Mesothelial cell of epicardium (in vitro differentiated cells): ENCODE results near the gene MYH2. TPM values are rescaled to one million over a fixed set of nuclear protein-coding genes. Genes with fewer than 3 reads are reported as not detected.

Experiments
- DNase-seq, 2 experiments: peaks; one replicate each; pipeline ENCODE4 v3.0.0; 2021; ENCODE audit warnings: low spot score in 2 of 2; ENCODE audit not compliant: unreplicated experiment in 2 of 2
- H3K27ac Mint-ChIP-seq: 2 replicates; pipeline ENCODE4 v1.8.0; 2021; ENCODE audit warnings: mixed read lengths
- H3K27me3 Mint-ChIP-seq: 2 replicates; pipeline ENCODE4 v1.8.0; 2021; ENCODE audit warnings: low read depth, mixed read lengths
- H3K36me3 Mint-ChIP-seq: 2 replicates; pipeline ENCODE4 v1.8.0; 2021; ENCODE audit warnings: mixed read lengths
- H3K4me1 Mint-ChIP-seq: 2 replicates; pipeline ENCODE4 v1.8.0; 2021; ENCODE audit warnings: mixed read lengths
- H3K4me3 Mint-ChIP-seq: 2 replicates; pipeline ENCODE4 v1.8.0; 2021; ENCODE audit warnings: mild to moderate bottlenecking, moderate library complexity, mixed read lengths
- H3K9me3 Mint-ChIP-seq: 2 replicates; pipeline ENCODE4 v1.8.0; 2021; ENCODE audit warnings: mixed read lengths
- total RNA-seq: library from RNA; stranded (reverse); gene quantifications from 3 replicates; pipeline ENCODE4 v1.2.1, GENCODE V29; 2021
- TF ChIP-seq, protein P1 (sequence below): fragments of 200-600 bp; sonication (generic); IDR thresholded peaks from one replicate; pipeline ENCODE4 v1.5.0; 2021; ENCODE audit warnings: antibody characterized with exemption; ENCODE audit not compliant: unreplicated experiment

MYH2 gene
- total RNA-seq, 1 donor from 2014 or later: not detected

DNA sequence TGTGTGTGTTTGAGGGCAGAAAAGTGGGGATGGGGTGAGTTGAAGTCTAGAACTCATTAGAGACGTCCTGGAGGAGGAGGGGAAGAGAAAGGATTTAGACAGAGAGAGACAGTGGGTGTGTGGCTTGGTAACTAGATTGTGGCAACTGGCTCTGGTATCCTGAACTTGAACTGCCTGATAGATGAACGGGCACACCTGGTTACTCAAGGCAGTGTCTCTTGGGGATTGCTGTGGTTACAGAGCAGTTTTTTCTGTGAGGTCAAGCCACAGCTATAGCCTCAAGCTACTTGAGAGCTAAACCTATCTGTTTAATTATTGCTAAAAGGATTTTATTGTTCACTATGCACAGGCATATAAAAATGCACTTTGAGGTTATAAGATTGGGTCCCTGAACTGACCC lies 29.8 kb upstream of the MYH2 start:
- DNase-seq: no peak
- H3K4me1 Mint-ChIP-seq: no peaks in the 10 kb centered on the region
- peaks cover 4% of the 10 kb centered on the region for H3K9me3 Mint-ChIP-seq
- H3K27ac Mint-ChIP-seq: no peak overlapping the region
- no peaks in the 10 kb centered on the region for H3K36me3 Mint-ChIP-seq
- peaks cover 8% of the 10 kb centered on the region for H3K27me3 Mint-ChIP-seq
- H3K4me3 Mint-ChIP-seq: no peak overlapping the region
- TF ChIP-seq, protein P1, sequence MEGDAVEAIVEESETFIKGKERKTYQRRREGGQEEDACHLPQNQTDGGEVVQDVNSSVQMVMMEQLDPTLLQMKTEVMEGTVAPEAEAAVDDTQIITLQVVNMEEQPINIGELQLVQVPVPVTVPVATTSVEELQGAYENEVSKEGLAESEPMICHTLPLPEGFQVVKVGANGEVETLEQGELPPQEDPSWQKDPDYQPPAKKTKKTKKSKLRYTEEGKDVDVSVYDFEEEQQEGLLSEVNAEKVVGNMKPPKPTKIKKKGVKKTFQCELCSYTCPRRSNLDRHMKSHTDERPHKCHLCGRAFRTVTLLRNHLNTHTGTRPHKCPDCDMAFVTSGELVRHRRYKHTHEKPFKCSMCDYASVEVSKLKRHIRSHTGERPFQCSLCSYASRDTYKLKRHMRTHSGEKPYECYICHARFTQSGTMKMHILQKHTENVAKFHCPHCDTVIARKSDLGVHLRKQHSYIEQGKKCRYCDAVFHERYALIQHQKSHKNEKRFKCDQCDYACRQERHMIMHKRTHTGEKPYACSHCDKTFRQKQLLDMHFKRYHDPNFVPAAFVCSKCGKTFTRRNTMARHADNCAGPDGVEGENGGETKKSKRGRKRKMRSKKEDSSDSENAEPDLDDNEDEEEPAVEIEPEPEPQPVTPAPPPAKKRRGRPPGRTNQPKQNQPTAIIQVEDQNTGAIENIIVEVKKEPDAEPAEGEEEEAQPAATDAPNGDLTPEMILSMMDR: no peak

DNA sequence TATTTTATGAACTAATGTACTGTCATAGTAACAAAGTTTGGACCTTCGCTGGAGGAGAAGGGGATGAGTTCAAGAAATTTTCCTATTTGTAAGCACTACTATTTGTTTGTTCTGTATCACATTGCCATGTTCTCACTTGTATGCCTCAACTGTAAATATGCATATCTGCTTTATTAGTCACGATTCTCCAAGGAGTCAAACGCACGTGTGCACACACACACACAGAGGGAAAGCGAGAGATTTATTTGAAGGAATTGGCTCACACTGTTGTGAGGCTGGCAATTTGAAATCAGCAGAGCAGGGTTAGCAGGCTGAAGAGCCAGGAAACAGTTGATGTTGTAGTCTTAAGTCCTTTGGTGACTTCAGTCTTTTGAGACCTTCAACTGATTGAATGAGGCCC lies 24.9 kb upstream of the MYH2 start:
- no peaks in the 10 kb centered on the region for H3K4me1 Mint-ChIP-seq
- DNase-seq: no peak
- TF ChIP-seq, protein P1: no peak
- H3K27me3 Mint-ChIP-seq: peaks cover 17% of the 10 kb centered on the region
- H3K36me3 Mint-ChIP-seq: no peaks in the 10 kb centered on the region
- H3K4me3 Mint-ChIP-seq: no peak overlapping the region
- no peaks in the 10 kb centered on the region for H3K9me3 Mint-ChIP-seq
- H3K27ac Mint-ChIP-seq: no peak overlapping the region

DNA sequence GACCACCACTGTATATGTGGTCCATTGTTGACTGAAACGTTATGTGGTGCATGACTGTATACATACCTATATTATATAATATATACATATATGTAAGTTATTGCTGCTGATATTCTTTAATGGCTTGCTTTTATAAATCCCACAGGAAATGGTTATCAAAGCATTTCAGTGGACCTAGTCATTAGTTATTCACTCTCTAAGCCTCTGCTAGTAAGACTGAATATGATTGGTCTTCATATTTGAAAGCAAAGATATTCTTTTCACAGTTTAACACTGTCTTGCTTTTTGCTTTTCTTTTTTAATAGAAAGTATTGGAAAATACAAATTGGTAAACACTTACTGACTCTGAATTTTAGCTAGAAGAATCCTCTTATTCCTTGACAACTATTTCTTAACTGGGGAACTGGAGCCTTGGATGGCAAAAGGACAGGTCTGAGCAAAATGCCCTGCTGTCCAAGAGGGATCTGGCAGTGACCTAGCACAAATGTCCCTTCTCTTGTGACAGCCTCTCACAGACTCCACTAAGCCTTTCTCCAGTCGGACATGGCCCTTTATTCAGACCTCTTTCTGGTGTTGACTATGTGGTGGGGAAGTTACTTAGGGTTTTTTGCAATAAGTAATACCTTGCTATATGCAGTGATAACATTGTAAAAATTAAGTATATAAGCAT lies 14.7 kb upstream of the MYH2 start:
- Mint-ChIP-seq H3K4me1 (no peaks in the 10 kb centered on the region), H3K36me3 (no peaks in the 10 kb centered on the region), H3K4me3 (no peak overlapping the region), H3K9me3 (no peaks in the 10 kb centered on the region), H3K27ac (no peak overlapping the region), H3K27me3 (peaks cover 1% of the 10 kb centered on the region)
- TF ChIP-seq, protein P1: no peak
- no peak for DNase-seq

DNA sequence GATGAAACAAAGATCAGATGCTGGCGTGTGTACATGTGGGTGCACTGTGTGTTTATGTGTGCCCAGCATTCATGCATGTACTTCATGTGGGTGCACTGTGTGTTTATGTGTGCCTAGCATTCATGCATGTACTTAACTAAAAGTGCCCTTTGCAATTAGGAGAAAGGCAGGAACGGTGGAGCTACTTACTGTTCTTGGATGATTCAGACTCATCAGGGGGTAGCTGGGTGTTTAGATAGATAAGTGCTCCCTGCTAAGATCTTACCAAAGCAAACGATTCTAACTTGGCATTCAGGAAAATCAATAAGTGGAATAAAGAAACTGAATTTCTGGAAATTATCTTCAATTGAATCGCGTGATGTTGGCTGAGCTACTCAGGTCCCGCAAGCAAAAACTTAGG lies 8.6 kb upstream of the MYH2 start:
- H3K27me3 Mint-ChIP-seq: no peaks in the 10 kb centered on the region
- no peak overlapping the region for H3K27ac Mint-ChIP-seq
- no peak overlapping the region for H3K4me3 Mint-ChIP-seq
- H3K9me3 Mint-ChIP-seq: no peaks in the 10 kb centered on the region
- TF ChIP-seq, protein P1: no peak
- no peaks in the 10 kb centered on the region for H3K4me1 Mint-ChIP-seq
- no peaks in the 10 kb centered on the region for H3K36me3 Mint-ChIP-seq
- no peak for DNase-seq

DNA sequence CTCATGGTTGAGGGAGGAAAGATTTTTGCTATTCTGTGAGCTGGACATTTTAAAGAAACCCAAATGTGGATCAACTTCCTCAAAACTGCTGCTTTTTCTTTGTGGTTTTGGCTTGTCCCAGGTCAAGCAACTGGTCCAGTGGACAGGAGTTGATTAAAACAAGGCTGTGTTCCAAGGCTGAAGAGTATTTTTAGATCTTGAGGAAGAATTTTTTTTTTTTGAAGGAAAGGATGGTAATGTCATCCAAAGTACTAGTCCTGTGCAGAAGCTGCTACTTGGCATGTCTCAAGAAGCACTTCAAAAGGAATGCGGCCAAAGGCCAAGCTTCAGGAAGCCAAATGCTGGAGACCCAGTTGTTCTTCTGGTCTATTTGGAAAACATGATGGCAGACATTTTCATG lies 8.0 kb upstream of the MYH2 start:
- DNase-seq: no peak
- Mint-ChIP-seq H3K9me3 (no peaks in the 10 kb centered on the region), H3K4me3 (no peak overlapping the region), H3K36me3 (no peaks in the 10 kb centered on the region), H3K27ac (no peak overlapping the region), H3K4me1 (no peaks in the 10 kb centered on the region), H3K27me3 (no peaks in the 10 kb centered on the region)
- TF ChIP-seq, protein P1: no peak
